HepG2 (cell line): ENCODE measurements around the gene BLZF1. TPM values are rescaled to one million over a fixed set of nuclear protein-coding genes. Genes with fewer than 3 reads are reported as not detected.

ENCODE experiments used
- ATAC-seq: fragments of 200-7000 bp; cut with Tn5 transposase; 3 replicates; pipeline ENCODE4 v1.9.1; 2020; ENCODE audit warnings: mild to moderate bottlenecking, moderate library complexity
- BruUV-seq: library from RNA; stranded (reverse); fragments of 400-500 nt; replicated peaks from 2 replicates; lab custom pipeline; 2021; lab: Mats Ljungman, UMichigan
- CTCF ChIA-PET: fragments of 300-600 bp; formaldehyde crosslinking; extraction: SDS; loops from one replicate; lab custom pipeline; 2021; ENCODE audit warnings: low total read pairs, inconsistent platforms, low intra/inter-chr PET ratio; lab: Yijun Ruan, JAX
- POLR2A ChIA-PET: fragments of 350-600 bp; sonication (Branson Sonifier 250); formaldehyde crosslinking; loops from one replicate; lab custom pipeline; 2020; ENCODE audit warnings: antibody characterized with exemption, inconsistent platforms; lab: Yijun Ruan, JAX
- DNase-seq: peaks from one replicate; pipeline ENCODE4 v3.0.0-alpha.2; 2015; ENCODE audit warnings: low spot score
- FAIRE-seq: peaks from 3 replicates; lab custom pipeline; 2011; peaks lifted over from hg19 to GRCh38; lab: Jason Lieb, UNC
- H2AFZ ChIP-seq: one replicate; pipeline ENCODE4 v1.6.1; 2011; ENCODE audit warnings: low read length, inconsistent platforms
- H3K27ac ChIP-seq: fragments of 300-600 bp; 3 replicates; pipeline ENCODE4 v1.8.0; 2011; ENCODE audit warnings: mixed run types, mild to moderate bottlenecking, mixed read lengths, low read length, inconsistent platforms; ENCODE audit not compliant: insufficient read depth; ENCODE audit errors: extremely low read length
- H3K27me3 ChIP-seq, 2 experiments: fragments of 200-600 bp in 1 of 2; 2 replicates in 1 of 2; 3 replicates in 1 of 2; pipeline versions ENCODE4 v1.6.0 to v1.8.0; 2011; ENCODE audit warnings: low read length in 2 of 2, mild to moderate bottlenecking in 2 of 2, moderate library complexity in 2 of 2, inconsistent platforms in 1 of 2; ENCODE audit not compliant: insufficient read depth in 2 of 2, control insufficient read depth in 1 of 2
- H3K36me3 ChIP-seq, 2 experiments: fragments of 200-600 bp in 1 of 2; replicated peaks in 1 of 2; 2 replicates in 1 of 2; 3 replicates in 1 of 2; pipeline versions ENCODE4 v1.5.1 to v1.8.0; 2011; ENCODE audit warnings: low read length in 2 of 2, inconsistent platforms in 1 of 2; ENCODE audit not compliant: insufficient read depth in 2 of 2, control insufficient read depth in 1 of 2
- H3K4me1 ChIP-seq: 2 replicates; pipeline ENCODE4 v1.5.1; 2012; ENCODE audit warnings: low read length, inconsistent platforms; ENCODE audit not compliant: insufficient read depth
- H3K4me2 ChIP-seq: 2 replicates; pipeline ENCODE4 v1.6.0; 2011; ENCODE audit warnings: low read depth, low read length, inconsistent platforms
- H3K4me3 ChIP-seq, 3 experiments: fragments of 200-600 bp in 1 of 3; sonication (generic), shearing (Covaris generic) in 1 of 3; replicated peaks in 1 of 3; 2 replicates each; pipeline ENCODE4 v1.5.1; 2011 to 2016; ENCODE audit warnings: low read length in 3 of 3, inconsistent platforms in 2 of 3, low read depth in 2 of 3, mild to moderate bottlenecking in 2 of 3, control low read depth in 1 of 3, mixed read lengths in 1 of 3; ENCODE audit not compliant: insufficient read depth in 1 of 3
- H3K79me2 ChIP-seq: one replicate; pipeline ENCODE4 v1.6.1; 2011; ENCODE audit warnings: low read length, inconsistent platforms; ENCODE audit not compliant: insufficient read depth
- H3K9ac ChIP-seq: 2 replicates; pipeline ENCODE4 v1.6.0; 2011; ENCODE audit warnings: mild to moderate bottlenecking, low read depth, low read length, inconsistent platforms; ENCODE audit not compliant: insufficient read depth
- H3K9me3 ChIP-seq: 2 replicates; pipeline ENCODE4 v1.5.1; 2012; ENCODE audit warnings: mild to moderate bottlenecking, low read length
- H4K20me1 ChIP-seq: 2 replicates; pipeline ENCODE4 v1.6.0; 2011; ENCODE audit warnings: inconsistent platforms, mild to moderate bottlenecking, low read length, moderate library complexity; ENCODE audit not compliant: insufficient read depth
- ASH2L ChIP-seq: fragments of 300-600, 200-600 bp; sonication (generic); IDR thresholded peaks from 2 replicates; pipeline ENCODE4 v1.7.0; 2017; ENCODE audit warnings: low read depth, mild to moderate bottlenecking, moderate library complexity, mixed read lengths, low read length; ENCODE audit not compliant: insufficient read length
- HCFC1 ChIP-seq: fragments of 150-350 bp; IDR thresholded peaks from 2 replicates; pipeline ENCODE4 v1.6.1; 2014; ENCODE audit warnings: low read depth, low read length
- KAT8 ChIP-seq: IDR thresholded peaks from 2 replicates; pipeline ENCODE4 v1.6.1; 2016; ENCODE audit warnings: missing genetic modification reagents, missing compliant biosample characterization
- PRMT3 ChIP-seq: sonication (generic); formaldehyde crosslinking; IDR thresholded peaks from 2 replicates; pipeline ENCODE4 v1.8.1; 2022; ENCODE audit warnings: low read depth, mild to moderate bottlenecking, moderate library complexity, missing genetic modification reagents, borderline replicate concordance
- RAD21 ChIP-seq: fragments of 450-650 bp; formaldehyde crosslinking; IDR thresholded peaks from 2 replicates; pipeline ENCODE4 v1.5.0; 2020; ENCODE audit warnings: mild to moderate bottlenecking
- SRY ChIP-seq: sonication (generic); formaldehyde crosslinking; IDR thresholded peaks from 2 replicates; pipeline ENCODE4 v1.8.0; 2022; ENCODE audit warnings: mild to moderate bottlenecking, missing genetic modification reagents
- STAG1 ChIP-seq: sonication (generic); formaldehyde crosslinking; IDR thresholded peaks from 2 replicates; pipeline ENCODE4 v1.4.0; 2020; ENCODE audit warnings: missing genetic modification reagents
- ZNF34 ChIP-seq: sonication (generic); formaldehyde crosslinking; IDR thresholded peaks from 2 replicates; pipeline ENCODE4 v1.4.0; 2020; ENCODE audit warnings: mild to moderate bottlenecking, missing genetic modification reagents, borderline replicate concordance
- ZSCAN12 ChIP-seq: sonication (generic); formaldehyde crosslinking; IDR thresholded peaks from 2 replicates; pipeline ENCODE4 v1.9.0; 2021; ENCODE audit warnings: mild to moderate bottlenecking, missing genetic modification reagents
- WGBS: methylation state at CpG from one replicate; pipeline ENCODE4 v1.1.6; 2017; ENCODE audit warnings: low lambda C conversion rate; 5-methylcytosine and 5-hydroxymethylcytosine counted together
- in situ Hi-C: cut with HindIII; loops from 2 replicates; pipeline ENCODE4 v1.10.0; 2017; ENCODE audit warnings: low pct_unique_long_range_greater_than_20kb; ENCODE audit not compliant: extremely low pct_ligation_motif_present
- intact Hi-C: fragments of 100-400 bp; cut with micrococcal nuclease; formaldehyde crosslinking; loops from one replicate; pipeline ENCODE4 v1.10.0; 2022; ENCODE audit not compliant: unreplicated experiment
- polyA plus RNA-seq, 8 experiments: library from polyadenylated mRNA; depleted of rRNA in 3 of 8; stranded (reverse) in 7 of 8; unstranded in 1 of 8; fragments of >200 nt; fragmentation: Illumina TruSeq in 4 of 8; extraction: Trizol in 4 of 8; gene quantifications; 2 replicates each; pipeline versions ENCODE4 v1.2.1 to v1.2.3, GENCODE V29; 2011 to 2016; ENCODE audit warnings: low read depth in 4 of 8, missing spikeins in 1 of 8, mixed read lengths in 1 of 8; ENCODE audit not compliant: insufficient read depth in 1 of 8
- total RNA-seq, 5 experiments: library from RNA; depleted of rRNA; stranded (reverse); fragments of >200 nt; fragmentation: Illumina TruSeq; extraction: Trizol; gene quantifications; 2 replicates each; pipeline ENCODE4 v1.2.3, GENCODE V29; 2016; ENCODE audit warnings: low read depth in 1 of 5
- TF ChIP-seq, protein P1 (sequence below): IDR thresholded peaks from 2 replicates; pipeline ENCODE4 v1.6.1; 2012; ENCODE audit warnings: low read depth, low read length, improper control_type of control experiment
- TF ChIP-seq, protein P2 (sequence below), 2 experiments: sonication (generic) in 1 of 2; formaldehyde crosslinking in 1 of 2; IDR thresholded peaks; 2 replicates each; pipeline versions ENCODE4 v1.6.1 to v1.9.0; 2014 to 2022; ENCODE audit warnings: antibody characterized with exemption in 1 of 2, borderline replicate concordance in 1 of 2, inconsistent platforms in 1 of 2, low read depth in 1 of 2, missing genetic modification reagents in 1 of 2
- TF ChIP-seq, protein P3 (sequence below): sonication (generic); formaldehyde crosslinking; IDR thresholded peaks from 2 replicates; pipeline ENCODE4 v1.4.0; 2020; ENCODE audit warnings: missing genetic modification reagents

Gene BLZF1
- total and polyA plus RNA-seq, 2 of the 13 experiments (the other 11 are each of a cell fraction or from before 2014, with no cell fraction given): 4.5 to 13.7 TPM

DNA sequence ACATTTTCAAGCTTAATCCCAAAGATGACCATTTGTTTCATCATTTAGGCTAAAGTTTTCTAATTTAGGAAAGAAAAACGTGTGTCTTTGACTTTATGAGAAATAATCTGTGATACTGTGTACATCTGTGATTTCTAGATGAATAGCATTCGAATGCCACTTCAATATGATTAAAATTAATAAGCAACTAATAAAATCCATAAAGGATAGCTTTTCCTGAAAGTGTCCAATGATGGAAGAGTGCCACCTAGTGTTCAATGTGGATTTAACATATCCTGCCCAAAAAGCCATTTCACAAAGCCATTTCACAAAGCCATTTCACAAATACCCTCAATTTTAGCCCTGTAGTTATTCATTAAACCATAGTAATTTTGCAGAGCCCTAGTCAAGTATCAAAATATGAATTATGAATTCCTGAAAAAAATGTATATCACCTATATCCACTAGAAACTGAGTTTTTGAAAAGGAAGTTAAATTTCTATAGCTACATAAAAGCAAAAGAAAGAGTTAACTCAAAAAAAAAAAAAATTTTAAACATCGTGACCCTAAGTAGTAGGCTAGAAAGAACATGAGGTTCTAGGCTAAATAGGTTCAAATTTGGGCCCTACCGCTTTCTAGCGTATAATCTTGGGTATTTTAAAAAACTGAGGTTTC is 19.5 kb upstream of the BLZF1 start:
- ATAC-seq: no peak
- WGBS: 42% methylated on average over 5 of the region's 5 CpGs
- TF ChIP-seq ZSCAN12: no peak
- no peak for TF ChIP-seq PRMT3 (CRISPR knock-in tag)
- TF ChIP-seq ZNF34 (CRISPR knock-in tag): no peak
- TF ChIP-seq, protein P1, sequence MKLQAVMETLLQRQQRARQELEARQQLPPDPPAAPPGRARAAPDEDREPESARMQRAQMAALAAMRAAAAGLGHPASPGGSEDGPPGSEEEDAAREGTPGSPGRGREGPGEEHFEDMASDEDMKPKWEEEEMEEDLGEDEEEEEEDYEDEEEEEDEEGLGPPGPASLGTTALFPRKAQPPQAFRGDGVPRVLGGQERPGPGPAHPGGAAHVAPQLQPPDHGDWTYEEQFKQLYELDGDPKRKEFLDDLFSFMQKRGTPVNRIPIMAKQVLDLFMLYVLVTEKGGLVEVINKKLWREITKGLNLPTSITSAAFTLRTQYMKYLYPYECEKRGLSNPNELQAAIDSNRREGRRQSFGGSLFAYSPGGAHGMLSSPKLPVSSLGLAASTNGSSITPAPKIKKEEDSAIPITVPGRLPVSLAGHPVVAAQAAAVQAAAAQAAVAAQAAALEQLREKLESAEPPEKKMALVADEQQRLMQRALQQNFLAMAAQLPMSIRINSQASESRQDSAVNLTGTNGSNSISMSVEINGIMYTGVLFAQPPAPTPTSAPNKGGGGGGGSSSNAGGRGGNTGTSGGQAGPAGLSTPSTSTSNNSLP: peak; percentile 87
- TF ChIP-seq STAG1 (CRISPR knock-in tag): peak; percentile 92
- no peak for TF ChIP-seq HCFC1
- TF ChIP-seq ASH2L: no peak
- TF ChIP-seq SRY (CRISPR knock-in tag): no peak
- TF ChIP-seq, protein P2, sequence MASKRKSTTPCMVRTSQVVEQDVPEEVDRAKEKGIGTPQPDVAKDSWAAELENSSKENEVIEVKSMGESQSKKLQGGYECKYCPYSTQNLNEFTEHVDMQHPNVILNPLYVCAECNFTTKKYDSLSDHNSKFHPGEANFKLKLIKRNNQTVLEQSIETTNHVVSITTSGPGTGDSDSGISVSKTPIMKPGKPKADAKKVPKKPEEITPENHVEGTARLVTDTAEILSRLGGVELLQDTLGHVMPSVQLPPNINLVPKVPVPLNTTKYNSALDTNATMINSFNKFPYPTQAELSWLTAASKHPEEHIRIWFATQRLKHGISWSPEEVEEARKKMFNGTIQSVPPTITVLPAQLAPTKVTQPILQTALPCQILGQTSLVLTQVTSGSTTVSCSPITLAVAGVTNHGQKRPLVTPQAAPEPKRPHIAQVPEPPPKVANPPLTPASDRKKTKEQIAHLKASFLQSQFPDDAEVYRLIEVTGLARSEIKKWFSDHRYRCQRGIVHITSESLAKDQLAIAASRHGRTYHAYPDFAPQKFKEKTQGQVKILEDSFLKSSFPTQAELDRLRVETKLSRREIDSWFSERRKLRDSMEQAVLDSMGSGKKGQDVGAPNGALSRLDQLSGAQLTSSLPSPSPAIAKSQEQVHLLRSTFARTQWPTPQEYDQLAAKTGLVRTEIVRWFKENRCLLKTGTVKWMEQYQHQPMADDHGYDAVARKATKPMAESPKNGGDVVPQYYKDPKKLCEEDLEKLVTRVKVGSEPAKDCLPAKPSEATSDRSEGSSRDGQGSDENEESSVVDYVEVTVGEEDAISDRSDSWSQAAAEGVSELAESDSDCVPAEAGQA (IDR thresholded peaks at IDR 0.05; ENCODE audit: low read depth): no peak
- TF ChIP-seq, protein P2 (CRISPR knock-in tag; IDR thresholded peaks at IDR 0.05; ENCODE audit: borderline replicate concordance): no peak
- peak; percentile 38; the same call in 1 of the 2 replicates for TF ChIP-seq KAT8
- TF ChIP-seq, protein P3, sequence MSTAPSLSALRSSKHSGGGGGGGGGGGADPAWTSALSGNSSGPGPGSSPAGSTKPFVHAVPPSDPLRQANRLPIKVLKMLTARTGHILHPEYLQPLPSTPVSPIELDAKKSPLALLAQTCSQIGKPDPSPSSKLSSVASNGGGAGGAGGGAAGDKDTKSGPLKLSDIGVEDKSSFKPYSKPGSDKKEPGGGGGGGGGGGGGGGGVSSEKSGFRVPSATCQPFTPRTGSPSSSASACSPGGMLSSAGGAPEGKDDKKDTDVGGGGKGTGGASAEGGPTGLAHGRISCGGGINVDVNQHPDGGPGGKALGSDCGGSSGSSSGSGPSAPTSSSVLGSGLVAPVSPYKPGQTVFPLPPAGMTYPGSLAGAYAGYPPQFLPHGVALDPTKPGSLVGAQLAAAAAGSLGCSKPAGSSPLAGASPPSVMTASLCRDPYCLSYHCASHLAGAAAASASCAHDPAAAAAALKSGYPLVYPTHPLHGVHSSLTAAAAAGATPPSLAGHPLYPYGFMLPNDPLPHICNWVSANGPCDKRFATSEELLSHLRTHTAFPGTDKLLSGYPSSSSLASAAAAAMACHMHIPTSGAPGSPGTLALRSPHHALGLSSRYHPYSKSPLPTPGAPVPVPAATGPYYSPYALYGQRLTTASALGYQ (CRISPR knock-in tag): no peak
- peak; percentile 71 for TF ChIP-seq RAD21 (CRISPR knock-in tag)

More for the DNA sequence above, 19.5 kb upstream of the BLZF1 start:
- Histone ChIP-seq H4K20me1 (no peaks in the 10 kb centered on the region), H3K9ac (no peak overlapping the region), H3K79me2 (no peaks in the 10 kb centered on the region), H3K27ac (no peak overlapping the region), H3K4me3 (no peak overlapping the region), H2AFZ (no peak overlapping the region), H3K36me3 (no peaks in the 10 kb centered on the region), H3K4me1 (peaks cover 14% of the 10 kb centered on the region), H3K4me2 (no peak overlapping the region), H3K27me3 (no peaks in the 10 kb centered on the region), H3K9me3 (peaks cover 5% of the 10 kb centered on the region; the same call in 1 of the 2 replicates)
- BruUV-seq: no TSS peak
- ChIA-PET POLR2A (interaction anchor here (0.9 to 1.2 kb wide), 5 partner anchors 237 to 745 kb away, joined by 3 to 4 read pairs (median 3); no protein-coding TSS in a partner anchor), CTCF (interaction anchor here (1.2 to 2.2 kb wide), 3 partner anchors 361 to 745 kb away, joined by 3 to 13 read pairs (median 6); no protein-coding TSS in a partner anchor)
- in situ Hi-C loops: loop anchor here (5.0 to 10.0 kb wide), 2 partner anchors 224 to 736 kb away; no protein-coding TSS in a partner anchor
- DNase-seq (peak; percentile 43), FAIRE-seq (peak; percentile 47)
- intact Hi-C loops: loop anchor here (1.0 to 5.0 kb wide), 5 partner anchors 77 to 745 kb away; partner anchors contain the start of gene ATP1B1
